Hematopoietic multipotent progenitor cell treated with erythropoietin and hydrocortisone succinate and interleukin-3 and kit ligand, for 8 days (in vitro differentiated cells): ENCODE results near the gene TNRC18.
"Not testable (repeated sequence)": the region's sequence is repeated elsewhere in the genome, so short reads cannot be mapped to it uniquely, and the experiment has no call there.

Source experiments
- DNase-seq: peaks from one replicate; pipeline ENCODE4 v3.0.0-alpha.2; 2015

TNRC18 gene

GRCh38 chr7:5284304-5285281, 139.0 kb downstream of the TNRC18 start:
- peak; percentile 43 for DNase-seq

GRCh38 chr7:5283421-5284303, 140.0 kb downstream of the TNRC18 start:
- no peak for DNase-seq

- no peak for DNase-seq
Observed at GRCh38 chr7:5282543-5283316, 140.9 kb downstream of the TNRC18 start, which contains the start of gene SLC29A4. Gene SLC29A4, plus strand, starts transcription at chr7:5282943. Its CDS starts 4,874 bp downstream, at chr7:5287817.

- not testable (repeated sequence) for DNase-seq
Observed at GRCh38 chr7:5281598-5282500, 141.8 kb downstream of the TNRC18 start.

- DNase-seq = no peak
Observed at GRCh38 chr7:5279734-5280133, 143.9 kb downstream of the TNRC18 start.

GRCh38 chr7:5278766-5279165, 144.9 kb downstream of the TNRC18 start:
- DNase-seq = no peak

GRCh38 chr7:5276611-5277010, 147.0 kb downstream of the TNRC18 start:
- DNase-seq = no peak

- not testable (repeated sequence) for DNase-seq
Observed at GRCh38 chr7:5276123-5276522, 147.5 kb downstream of the TNRC18 start.

GRCh38 chr7:5275510-5275909, 148.1 kb downstream of the TNRC18 start:
- DNase-seq = not testable (repeated sequence)

- not testable (repeated sequence) for DNase-seq
Observed at GRCh38 chr7:5274985-5275431, 148.6 kb downstream of the TNRC18 start.

GRCh38 chr7:5274441-5274840, 149.2 kb downstream of the TNRC18 start:
- DNase-seq = no peak

GRCh38 chr7:5273831-5274405, 149.7 kb downstream of the TNRC18 start:
- DNase-seq = not testable (repeated sequence)

GRCh38 chr7:5270788-5271187, 152.8 kb downstream of the TNRC18 start:
- no peak for DNase-seq

GRCh38 chr7:5269992-5270657, 153.5 kb downstream of the TNRC18 start:
- not testable (repeated sequence) for DNase-seq

GRCh38 chr7:5267829-5268228, 155.8 kb downstream of the TNRC18 start:
- DNase-seq = not testable (repeated sequence)

GRCh38 chr7:5266191-5267028, 157.2 kb downstream of the TNRC18 start:
- no peak for DNase-seq

GRCh38 chr7:5265320-5266190, 158.1 kb downstream of the TNRC18 start:
- no peak for DNase-seq

GRCh38 chr7:5263066-5263465, 160.6 kb downstream of the TNRC18 start:
- not testable (repeated sequence) for DNase-seq
